Mesendoderm (in vitro differentiated cells): ENCODE results near the gene MYO1E. TPM values are rescaled to one million over a fixed set of nuclear protein-coding genes. Genes with fewer than 3 reads are reported as not detected.

Experiments
- DNase-seq: peaks from one replicate; pipeline ENCODE4 v3.0.0; 2013
- H2AK5ac ChIP-seq: 2 replicates; pipeline ENCODE4 v1.6.1; 2013; ENCODE audit warnings: low read length, inconsistent platforms
- H2BK120ac ChIP-seq: 2 replicates; pipeline ENCODE4 v1.6.1; 2013; ENCODE audit warnings: low read depth, mild to moderate bottlenecking, low read length, moderate library complexity, mixed read lengths
- H2BK15ac ChIP-seq: replicated peaks from 2 replicates; pipeline ENCODE4 v1.6.1; 2013; ENCODE audit warnings: low read depth, mild to moderate bottlenecking, moderate library complexity
- H2BK5ac ChIP-seq: 2 replicates; pipeline ENCODE4 v1.6.1; 2013; ENCODE audit warnings: low read length, inconsistent platforms
- H3K18ac ChIP-seq: 2 replicates; pipeline ENCODE4 v1.6.1; 2013; ENCODE audit warnings: mild to moderate bottlenecking, low read length, mixed read lengths
- H3K23ac ChIP-seq: one replicate; pipeline ENCODE4 v1.6.1; 2013; ENCODE audit warnings: low read length
- H3K27ac ChIP-seq: 2 replicates; pipeline ENCODE4 v1.5.1; 2013; ENCODE audit warnings: low read depth, mild to moderate bottlenecking, inconsistent platforms, low read length, moderate library complexity
- H3K27me3 ChIP-seq: 2 replicates; pipeline ENCODE4 v1.6.1; 2013; ENCODE audit warnings: low read length, control low read depth, mild to moderate bottlenecking, inconsistent platforms; ENCODE audit not compliant: insufficient read depth, poor library complexity
- H3K36me3 ChIP-seq: 2 replicates; pipeline ENCODE4 v1.6.1; 2013; ENCODE audit warnings: low read length, inconsistent platforms; ENCODE audit not compliant: control insufficient read depth, insufficient read depth
- H3K4ac ChIP-seq: one replicate; pipeline ENCODE4 v1.6.1; 2013; ENCODE audit warnings: low read depth, mild to moderate bottlenecking, low read length, moderate library complexity
- H3K4me1 ChIP-seq: 2 replicates; pipeline ENCODE4 v1.6.1; 2013; ENCODE audit warnings: low read depth, low read length, inconsistent platforms; ENCODE audit not compliant: control insufficient read depth
- H3K4me2 ChIP-seq: 2 replicates; pipeline ENCODE4 v1.6.1; 2013; ENCODE audit warnings: low read length
- H3K4me3 ChIP-seq: 2 replicates; pipeline ENCODE4 v1.5.1; 2013; ENCODE audit warnings: mild to moderate bottlenecking, low read length
- H3K56ac ChIP-seq: one replicate; pipeline ENCODE4 v1.6.1; 2013; ENCODE audit warnings: low read length
- H3K79me1 ChIP-seq: 2 replicates; pipeline ENCODE4 v1.6.1; 2013; ENCODE audit warnings: low read length, inconsistent platforms
- H3K79me2 ChIP-seq: 2 replicates; pipeline ENCODE4 v1.6.1; 2013; ENCODE audit warnings: mild to moderate bottlenecking, low read length; ENCODE audit not compliant: control insufficient read depth, insufficient read depth
- H3K9ac ChIP-seq: 2 replicates; pipeline ENCODE4 v1.6.1; 2013; ENCODE audit warnings: low read length, inconsistent platforms
- H4K5ac ChIP-seq: one replicate; pipeline ENCODE4 v1.6.1; 2013; ENCODE audit warnings: low read length
- H4K8ac ChIP-seq: one replicate; pipeline ENCODE4 v1.6.1; 2013; ENCODE audit warnings: low read depth, mild to moderate bottlenecking, control low read depth, low read length, moderate library complexity
- WGBS: extraction: QIAGEN DNeasy Blood & Tissue Kit; methylation state at CpG from one replicate; pipeline ENCODE4 v1.1.7; 2013; ENCODE audit warnings: low lambda C conversion rate, missing lambda C conversion rate; ENCODE audit not compliant: insufficient coverage; ENCODE audit errors: extremely low coverage; 5-methylcytosine and 5-hydroxymethylcytosine counted together
- small RNA-seq: library from polyadenylated mRNA; stranded (forward); fragments of <200 nt; extraction: miRNeasy Mini kit (QIAGEN cat#:217004); gene quantifications from one replicate; pipeline ENCODE3, GENCODE V24; 2013; ENCODE audit not compliant: insufficient read depth

The MYO1E gene

DNA sequence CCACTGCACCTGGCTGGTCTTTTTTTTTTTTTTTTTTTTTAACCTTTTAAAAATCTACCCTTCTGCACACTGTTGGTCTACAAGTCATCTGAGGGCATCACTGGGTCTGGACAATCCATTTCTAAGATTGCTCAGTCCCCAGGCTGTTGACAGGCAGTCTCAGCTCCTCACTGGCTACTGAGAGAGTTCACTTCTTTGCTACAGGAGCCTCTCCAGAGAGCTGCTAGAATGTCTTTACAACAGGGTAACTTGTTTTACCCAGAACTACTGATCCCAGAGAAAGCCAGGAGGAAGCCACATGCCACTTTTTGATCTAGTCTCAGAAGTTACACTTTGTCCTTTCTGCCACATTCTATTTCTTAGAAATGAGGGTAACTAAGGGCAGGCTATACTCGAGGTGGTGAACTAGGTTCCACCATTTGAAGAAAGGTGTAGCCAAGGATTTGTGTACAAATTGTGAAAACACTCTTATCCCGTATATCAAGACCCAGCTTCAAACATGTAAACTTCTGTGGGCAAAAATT is 273.4 kb downstream of the MYO1E start:
- H3K4me3 ChIP-seq: no peak overlapping the region
- H3K9ac ChIP-seq: no peak overlapping the region
- H2BK15ac ChIP-seq: no peak overlapping the region
- H3K4ac ChIP-seq: no peak overlapping the region
- H3K79me2 ChIP-seq: no peaks in the 10 kb centered on the region
- peaks cover 2% of the 10 kb centered on the region for H3K36me3 ChIP-seq
- H3K79me1 ChIP-seq: no peaks in the 10 kb centered on the region
- H2BK5ac ChIP-seq: no peak overlapping the region
- no peak overlapping the region for H4K8ac ChIP-seq
- no peak overlapping the region for H2BK120ac ChIP-seq
- H3K56ac ChIP-seq: no peak overlapping the region
- no peak overlapping the region for H3K23ac ChIP-seq
- no peak for DNase-seq
- no peaks in the 10 kb centered on the region for H3K4me1 ChIP-seq
- no peak overlapping the region for H4K5ac ChIP-seq
- no CpG with 5 or more reads among the region's 2 CpGs for WGBS
- no peak overlapping the region for H3K4me2 ChIP-seq
- H3K27me3 ChIP-seq: no peaks in the 10 kb centered on the region
- H3K27ac ChIP-seq: no peak overlapping the region
- no peak overlapping the region for H2AK5ac ChIP-seq
- no peak overlapping the region for H3K18ac ChIP-seq

DNA sequence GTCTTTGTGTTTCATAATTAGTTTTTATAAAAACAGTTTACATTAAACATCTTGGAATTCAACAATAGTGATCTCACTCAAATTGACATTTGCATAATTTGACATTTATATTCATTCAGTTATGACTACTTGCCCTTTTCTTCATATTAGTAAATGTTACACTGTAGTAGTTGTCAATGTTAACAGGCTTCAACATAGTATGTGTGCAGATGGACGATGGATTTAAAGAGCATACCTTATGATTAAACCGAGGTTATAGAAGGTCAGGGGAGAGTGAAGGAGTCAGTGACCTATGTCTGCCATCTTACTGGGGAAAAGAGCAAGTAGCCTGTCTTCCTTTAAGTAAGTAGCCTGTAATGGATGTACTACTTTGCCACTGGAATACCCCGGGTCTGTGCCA is 276.2 kb downstream of the MYO1E start:
- no peak overlapping the region for H2AK5ac ChIP-seq
- H3K4me3 ChIP-seq: no peak overlapping the region
- H4K8ac ChIP-seq: no peak overlapping the region
- no peak overlapping the region for H3K18ac ChIP-seq
- no peaks in the 10 kb centered on the region for H3K79me2 ChIP-seq
- H2BK120ac ChIP-seq: no peak overlapping the region
- no peak overlapping the region for H4K5ac ChIP-seq
- H3K56ac ChIP-seq: no peak overlapping the region
- no CpG with 5 or more reads among the region's 3 CpGs for WGBS
- H3K4me2 ChIP-seq: no peak overlapping the region
- no peak overlapping the region for H3K27ac ChIP-seq
- no peak overlapping the region for H3K23ac ChIP-seq
- no peaks in the 10 kb centered on the region for H3K79me1 ChIP-seq
- no peaks in the 10 kb centered on the region for H3K27me3 ChIP-seq
- H3K36me3 ChIP-seq: peaks cover 2% of the 10 kb centered on the region
- H3K9ac ChIP-seq: no peak overlapping the region
- no peak overlapping the region for H3K4ac ChIP-seq
- no peaks in the 10 kb centered on the region for H3K4me1 ChIP-seq
- H2BK15ac ChIP-seq: no peak overlapping the region
- DNase-seq: no peak
- no peak overlapping the region for H2BK5ac ChIP-seq

DNA sequence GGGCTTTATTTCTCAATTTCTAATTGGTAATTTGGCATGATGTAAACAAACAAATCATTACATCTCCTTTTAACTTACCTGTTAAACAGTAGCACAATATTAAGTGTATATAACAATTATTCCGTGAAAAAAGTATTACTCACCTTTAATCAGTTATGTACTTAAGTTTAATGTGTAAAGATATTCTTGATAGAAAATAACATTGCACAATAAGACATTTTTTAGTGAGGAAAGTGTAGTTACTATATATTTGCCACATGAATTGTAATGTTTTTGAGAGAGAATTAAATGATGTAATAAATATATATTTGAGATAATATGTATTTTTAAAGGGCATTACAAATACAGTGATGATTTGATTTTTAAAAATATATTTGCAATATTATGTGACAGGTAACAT is 278.6 kb downstream of the MYO1E start:
- Histone ChIP-seq H3K79me2 (no peaks in the 10 kb centered on the region), H3K4ac (no peak overlapping the region), H2AK5ac (no peak overlapping the region), H3K18ac (no peak overlapping the region), H3K23ac (no peak overlapping the region), H3K4me2 (no peak overlapping the region), H3K9ac (no peak overlapping the region), H3K79me1 (no peaks in the 10 kb centered on the region), H2BK5ac (no peak overlapping the region), H3K36me3 (peaks cover 2% of the 10 kb centered on the region), H4K5ac (no peak overlapping the region), H3K27me3 (no peaks in the 10 kb centered on the region), H3K27ac (no peak overlapping the region), H3K56ac (no peak overlapping the region), H4K8ac (no peak overlapping the region), H3K4me3 (no peak overlapping the region), H3K4me1 (no peaks in the 10 kb centered on the region), H2BK120ac (no peak overlapping the region), H2BK15ac (no peak overlapping the region)
- no peak for DNase-seq
- no CpG with 5 or more reads among the region's 1 CpG for WGBS

DNA sequence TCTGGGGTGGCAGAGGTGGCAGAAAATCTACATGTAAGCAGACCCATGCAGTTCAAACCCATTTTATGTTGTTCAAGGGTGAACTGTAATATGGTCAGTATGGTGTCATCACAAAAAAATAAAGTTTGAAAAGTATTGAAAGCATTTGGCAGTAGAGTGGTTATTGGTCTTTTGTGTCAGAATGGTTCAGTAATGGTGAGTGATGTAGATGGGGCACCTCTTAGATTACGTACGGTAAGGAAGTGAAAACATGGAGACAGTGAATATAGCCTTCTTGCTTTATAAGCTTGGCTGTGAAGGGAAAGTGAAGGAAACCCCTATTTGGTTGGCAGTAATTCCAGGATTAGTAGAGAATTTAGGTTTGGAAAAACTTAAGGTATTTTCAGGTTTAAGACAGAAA is 284.9 kb downstream of the MYO1E start:
- no peaks in the 10 kb centered on the region for H3K4me1 ChIP-seq
- no peak overlapping the region for H2BK5ac ChIP-seq
- no peak overlapping the region for H3K4ac ChIP-seq
- no CpG with 5 or more reads among the region's 2 CpGs for WGBS
- H3K18ac ChIP-seq: no peak overlapping the region
- H3K27me3 ChIP-seq: no peaks in the 10 kb centered on the region
- H2BK120ac ChIP-seq: no peak overlapping the region
- H3K4me3 ChIP-seq: no peak overlapping the region
- no peak overlapping the region for H3K4me2 ChIP-seq
- no peak overlapping the region for H2BK15ac ChIP-seq
- H4K8ac ChIP-seq: no peak overlapping the region
- no peak for DNase-seq
- H3K79me2 ChIP-seq: no peaks in the 10 kb centered on the region
- H3K23ac ChIP-seq: no peak overlapping the region
- H3K56ac ChIP-seq: no peak overlapping the region
- no peaks in the 10 kb centered on the region for H3K36me3 ChIP-seq
- no peak overlapping the region for H3K9ac ChIP-seq
- H3K79me1 ChIP-seq: no peaks in the 10 kb centered on the region
- no peak overlapping the region for H3K27ac ChIP-seq
- no peak overlapping the region for H2AK5ac ChIP-seq
- no peak overlapping the region for H4K5ac ChIP-seq

Small RNA genes lying within 50 kb of the gene (small RNA-seq; reads per million reads assigned to genes)
- gene MIR2116 (3.4 reads per million, percentile 53 among the genes with 10 or more reads in this experiment), gene RF00019 (not detected), gene RNU4-80P (not detected), gene RNU6-212P (not detected)
